OCI-M2 (cell line): Measurements from ENCODE around the gene TTC28.

ENCODE experiments used
- DNase-seq: peaks from one replicate; lab custom pipeline; 2025; ENCODE audit not compliant: unreplicated experiment; lab: John Stamatoyannopoulos, UW

Gene TTC28

GRCh38 chr22:28411125-28411524 lies 268.5 kb downstream of the TTC28 start:
- no peak for DNase-seq

GRCh38 chr22:28410050-28410816 lies 269.4 kb downstream of the TTC28 start:
- DNase-seq = no peak

GRCh38 chr22:28408709-28409108 lies 270.9 kb downstream of the TTC28 start:
- DNase-seq = no peak

GRCh38 chr22:28407645-28408044 lies 272.0 kb downstream of the TTC28 start:
- DNase-seq = no peak

GRCh38 chr22:28406246-28406645 lies 273.4 kb downstream of the TTC28 start:
- DNase-seq = no peak

- no peak for DNase-seq
These were observed 274.1 kb downstream of the TTC28 start for GRCh38 chr22:28405588-28405987.

- DNase-seq = no peak
These were observed 277.1 kb downstream of the TTC28 start for GRCh38 chr22:28402539-28402938.

- DNase-seq = no peak
These were observed 277.6 kb downstream of the TTC28 start for GRCh38 chr22:28402060-28402459.

GRCh38 chr22:28398981-28399380 lies 280.7 kb downstream of the TTC28 start:
- no peak for DNase-seq

GRCh38 chr22:28398355-28398754 lies 281.3 kb downstream of the TTC28 start:
- DNase-seq = no peak

GRCh38 chr22:28397306-28397705 lies 282.3 kb downstream of the TTC28 start:
- DNase-seq = no peak

- no peak for DNase-seq
These were observed 283.5 kb downstream of the TTC28 start for GRCh38 chr22:28395920-28396753.

GRCh38 chr22:28395520-28395919 lies 284.1 kb downstream of the TTC28 start:
- no peak for DNase-seq

- no peak for DNase-seq
These were observed 285.0 kb downstream of the TTC28 start for GRCh38 chr22:28394513-28395110.

- DNase-seq = no peak
These were observed 298.0 kb downstream of the TTC28 start for GRCh38 chr22:28381429-28382167.

- no peak for DNase-seq
These were observed 299.7 kb downstream of the TTC28 start for GRCh38 chr22:28379951-28380350.

GRCh38 chr22:28379075-28379779 lies 300.4 kb downstream of the TTC28 start:
- no peak for DNase-seq

GRCh38 chr22:28375761-28376534 lies 303.7 kb downstream of the TTC28 start:
- no peak for DNase-seq

- DNase-seq = no peak
These were observed 305.8 kb downstream of the TTC28 start for GRCh38 chr22:28373831-28374230.

GRCh38 chr22:28369854-28370253 lies 309.8 kb downstream of the TTC28 start:
- DNase-seq = no peak
